H9 (cell line): Measurements from ENCODE around the gene MRPS18A. TPM values are rescaled to one million over a fixed set of nuclear protein-coding genes. Genes with fewer than 3 reads are reported as not detected.
A peak's percentile ranks its signal among the peaks of the same experiment; 100 is the strongest.

Source experiments
- DNase-seq: peaks from one replicate; pipeline ENCODE4 v3.0.0-alpha.2; 2017
- H2AFZ ChIP-seq: one replicate; pipeline ENCODE4 v1.6.1; 2013; ENCODE audit warnings: mild to moderate bottlenecking, low read length, control low read depth, moderate library complexity
- H2AK5ac ChIP-seq: 2 replicates; pipeline ENCODE4 v1.6.1; 2013; ENCODE audit warnings: low read length, control low read depth, mixed read lengths; ENCODE audit not compliant: insufficient read length
- H2BK120ac ChIP-seq: one replicate; pipeline ENCODE4 v1.6.1; 2013; ENCODE audit warnings: low read depth, mild to moderate bottlenecking, low read length, control low read depth, inconsistent platforms; ENCODE audit not compliant: poor library complexity, severe bottlenecking
- H2BK12ac ChIP-seq: 2 replicates; pipeline ENCODE4 v1.6.1; 2013; ENCODE audit warnings: low read length, control low read depth, mixed read lengths, low read depth; ENCODE audit not compliant: insufficient read length
- H2BK15ac ChIP-seq: 2 replicates; pipeline ENCODE4 v1.6.1; 2013; ENCODE audit warnings: low read depth, low read length, control low read depth
- H2BK20ac ChIP-seq: one replicate; pipeline ENCODE4 v1.6.1; 2013; ENCODE audit warnings: low read depth, mild to moderate bottlenecking, low read length, control low read depth, inconsistent platforms; ENCODE audit not compliant: poor library complexity, severe bottlenecking
- H2BK5ac ChIP-seq: 2 replicates; pipeline ENCODE4 v1.6.1; 2013; ENCODE audit warnings: low read length, control low read depth, mixed read lengths; ENCODE audit not compliant: insufficient read length
- H3K14ac ChIP-seq: 2 replicates; pipeline ENCODE4 v1.6.1; 2013; ENCODE audit warnings: low read length, control low read depth; ENCODE audit not compliant: insufficient read depth
- H3K18ac ChIP-seq: 2 replicates; pipeline ENCODE4 v1.6.1; 2013; ENCODE audit warnings: low read depth, mild to moderate bottlenecking, mixed read lengths, low read length, control low read depth; ENCODE audit not compliant: insufficient read length
- H3K23ac ChIP-seq: 2 replicates; pipeline ENCODE4 v1.6.1; 2013; ENCODE audit warnings: low read length, control low read depth, mixed read lengths, low read depth; ENCODE audit not compliant: insufficient read length
- H3K23me2 ChIP-seq: 2 replicates; pipeline ENCODE4 v1.6.1; 2013; ENCODE audit warnings: low read depth, mild to moderate bottlenecking, mixed read lengths, low read length, control low read depth; ENCODE audit not compliant: insufficient read length, poor library complexity, severe bottlenecking
- H3K27ac ChIP-seq: 2 replicates; pipeline ENCODE4 v1.5.1; 2013; ENCODE audit warnings: low read length, control low read depth, mixed read lengths, low read depth; ENCODE audit not compliant: insufficient read length
- H3K27me3 ChIP-seq: 2 replicates; pipeline ENCODE4 v1.6.1; 2013; ENCODE audit warnings: low read length, control low read depth, inconsistent platforms; ENCODE audit not compliant: insufficient read depth
- H3K4ac ChIP-seq: 2 replicates; pipeline ENCODE4 v1.6.1; 2013; ENCODE audit warnings: low read depth, mild to moderate bottlenecking, control low read depth, inconsistent platforms, low read length, moderate library complexity
- H3K4me1 ChIP-seq: 2 replicates; pipeline ENCODE4 v1.6.1; 2013; ENCODE audit warnings: low read length, control low read depth, inconsistent platforms; ENCODE audit not compliant: insufficient read depth
- H3K4me2 ChIP-seq: 2 replicates; pipeline ENCODE4 v1.6.1; 2013; ENCODE audit warnings: low read length, control low read depth, mixed read lengths; ENCODE audit not compliant: insufficient read length, insufficient read depth
- H3K56ac ChIP-seq: 2 replicates; pipeline ENCODE4 v1.6.1; 2013; ENCODE audit warnings: low read depth, mild to moderate bottlenecking, mixed read lengths, low read length, control low read depth; ENCODE audit not compliant: insufficient read length
- H3K79me1 ChIP-seq: 2 replicates; pipeline ENCODE4 v1.6.1; 2013; ENCODE audit warnings: low read depth, mild to moderate bottlenecking, moderate library complexity, low read length, control low read depth, inconsistent platforms; ENCODE audit not compliant: insufficient read depth, poor library complexity, severe bottlenecking
- H3K79me2 ChIP-seq: 2 replicates; pipeline ENCODE4 v1.6.1; 2013; ENCODE audit warnings: low read length, control low read depth, inconsistent platforms; ENCODE audit not compliant: insufficient read depth
- H3K9ac ChIP-seq: 2 replicates; pipeline ENCODE4 v1.6.1; 2013; ENCODE audit warnings: low read length, control low read depth, mixed read lengths; ENCODE audit not compliant: insufficient read length; ENCODE audit errors: extremely low read depth
- H3K9me3 ChIP-seq: one replicate; pipeline ENCODE4 v1.6.1; 2013; ENCODE audit warnings: low read depth, low read length, inconsistent platforms; ENCODE audit not compliant: control insufficient read depth
- H3T11ph ChIP-seq: one replicate; pipeline ENCODE4 v1.6.1; 2013; ENCODE audit warnings: mild to moderate bottlenecking, low read length, control low read depth, inconsistent platforms
- H4K20me1 ChIP-seq: one replicate; pipeline ENCODE4 v1.6.1; 2013; ENCODE audit not compliant: control insufficient read depth, insufficient read length, insufficient read depth
- H4K5ac ChIP-seq: 2 replicates; pipeline ENCODE4 v1.6.1; 2013; ENCODE audit warnings: low read depth, mild to moderate bottlenecking, mixed read lengths, low read length, control low read depth; ENCODE audit not compliant: insufficient read length
- H4K8ac ChIP-seq: replicated peaks from 2 replicates; pipeline ENCODE4 v1.6.1; 2013; ENCODE audit warnings: low read length, control low read depth, mixed read lengths, low read depth; ENCODE audit not compliant: insufficient read length
- H4K91ac ChIP-seq: 2 replicates; pipeline ENCODE4 v1.6.1; 2013; ENCODE audit warnings: low read depth, mild to moderate bottlenecking, moderate library complexity, mixed read lengths, low read length, control low read depth; ENCODE audit not compliant: insufficient read length
- H3K27ac Mint-ChIP-seq, 3 experiments: 2 replicates in 2 of 3; 3 replicates in 1 of 3; pipeline ENCODE4 v1.8.0; 2020 to 2021; ENCODE audit warnings: mixed read lengths in 3 of 3, mild to moderate bottlenecking in 1 of 3, moderate library complexity in 1 of 3
- H3K27me3 Mint-ChIP-seq: 2 replicates; pipeline ENCODE4 v1.8.0; 2021; ENCODE audit warnings: low read depth, mild to moderate bottlenecking, moderate library complexity, mixed read lengths
- H3K36me3 Mint-ChIP-seq, 3 experiments: 2 replicates in 2 of 3; 3 replicates in 1 of 3; pipeline ENCODE4 v1.8.0; 2020 to 2021; ENCODE audit warnings: low read depth in 3 of 3, mixed read lengths in 3 of 3; ENCODE audit not compliant: insufficient read depth in 1 of 3
- H3K4me1 Mint-ChIP-seq, 2 experiments: 2 replicates each; pipeline ENCODE4 v1.8.0; 2020; ENCODE audit warnings: mixed read lengths in 2 of 2
- H3K4me3 Mint-ChIP-seq, 2 experiments: 2 replicates in 1 of 2; 3 replicates in 1 of 2; pipeline ENCODE4 v1.8.0; 2020 to 2021; ENCODE audit warnings: mild to moderate bottlenecking in 2 of 2, mixed read lengths in 2 of 2, moderate library complexity in 1 of 2
- H3K9me3 Mint-ChIP-seq, 2 experiments: 2 replicates in 1 of 2; 3 replicates in 1 of 2; pipeline ENCODE4 v1.8.0; 2020; ENCODE audit warnings: mild to moderate bottlenecking in 2 of 2, mixed read lengths in 2 of 2, moderate library complexity in 1 of 2
- CTCF ChIP-seq: fragments of 200-600 bp; sonication (generic); conservative IDR thresholded peaks from 3 replicates; pipeline ENCODE4 v1.8.0; 2021; ENCODE audit warnings: antibody characterized with exemption, mild to moderate bottlenecking
- WGBS: extraction: QIAGEN DNeasy Blood & Tissue Kit; methylation state at CpG from one replicate; pipeline ENCODE4 v1.1.7; 2013; ENCODE audit warnings: missing lambda C conversion rate, low lambda C conversion rate, mixed read lengths; ENCODE audit not compliant: insufficient read length; ENCODE audit errors: extremely low coverage; 5-methylcytosine and 5-hydroxymethylcytosine counted together
- total RNA-seq: library from RNA; stranded (reverse); gene quantifications from 2 replicates; pipeline ENCODE4 v1.2.1, GENCODE V29; 2021

MRPS18A gene
- total RNA-seq, 1 experiment from 2014 or later = 65.1 TPM

DNA sequence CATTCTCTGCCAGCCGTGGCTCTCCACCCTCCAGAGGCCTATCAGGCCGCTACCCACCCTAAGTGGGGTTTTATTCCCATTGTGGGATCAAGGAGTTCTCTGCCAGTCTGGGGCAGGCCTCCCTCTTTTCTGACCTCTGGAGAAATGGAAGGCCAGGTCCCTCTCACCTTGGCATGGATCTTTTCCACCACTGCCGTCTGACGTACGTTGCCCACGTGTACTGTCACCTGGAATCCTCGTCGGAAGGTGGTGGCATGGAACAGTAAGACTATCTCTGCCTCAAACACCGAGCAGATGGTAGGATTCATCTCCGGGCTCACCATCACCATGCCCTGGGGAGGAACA is 65.8 kb downstream of the MRPS18A start:
- Histone ChIP-seq H2BK20ac (no peak overlapping the region), H2BK12ac (no peak overlapping the region), H3K18ac (no peak overlapping the region), H2BK5ac (no peak overlapping the region), H3K9ac (no peak overlapping the region), H3K79me2 (no peaks in the 10 kb centered on the region), H3T11ph (no peak overlapping the region), H3K9me3 (no peaks in the 10 kb centered on the region), H3K4me2 (no peak overlapping the region), H4K8ac (no peak overlapping the region), H3K56ac (no peak overlapping the region), H4K20me1 (no peaks in the 10 kb centered on the region), H2AFZ (no peak overlapping the region), H3K4me1 (no peaks in the 10 kb centered on the region), H3K14ac (no peak overlapping the region), H3K27me3 (no peaks in the 10 kb centered on the region), H2BK120ac (no peak overlapping the region), H4K91ac (no peak overlapping the region), H3K23ac (no peak overlapping the region), H2BK15ac (no peak overlapping the region), H3K79me1 (no peaks in the 10 kb centered on the region), H2AK5ac (no peak overlapping the region), H3K23me2 (no peaks in the 10 kb centered on the region), H4K5ac (no peak overlapping the region), H3K27ac (no peak overlapping the region), H3K4ac (no peak overlapping the region)
- peaks cover 0 to under 1% of the 10 kb centered on the region in 2 experiments; a peak in 2 of 4 replicates for H3K4me1 Mint-ChIP-seq
- 0 out of 7 replicates have a peak overlapping the region, but pooled peaks of 1 of the 3 experiments have one; percentile 51 for H3K27ac Mint-ChIP-seq
- TF ChIP-seq CTCF = no peak
- peaks cover 44 to 74% (median 70%) of the 10 kb centered on the region in 3 experiments; a peak in 6 of 7 replicates for H3K36me3 Mint-ChIP-seq
- WGBS = no CpG with 5 or more reads among the region's 10 CpGs
- H3K27me3 Mint-ChIP-seq = no peaks in the 10 kb centered on the region
- no peaks in the 10 kb centered on the region for H3K9me3 Mint-ChIP-seq
- H3K4me3 Mint-ChIP-seq = no peak overlapping the region
- no peak for DNase-seq

Other genes with a start within 250 kb of the MRPS18A start
- gene DLK2, start 232.2 kb downstream of the MRPS18A start, total RNA-seq = 0.57 and 0.96 TPM in 2 replicates
- 45.1 and 49.2 TPM in 2 replicates for gene TJAP1, start 210.2 kb downstream of the MRPS18A start, total RNA-seq
- gene LRRC73, start 177.4 kb downstream of the MRPS18A start, total RNA-seq = 0.26 and 0.55 TPM in 2 replicates
- gene YIPF3, start 170.9 kb downstream of the MRPS18A start, total RNA-seq = 80.7 and 84.5 TPM in 2 replicates
- 75.8 and 76.6 TPM in 2 replicates for gene POLR1C, start 170.7 kb downstream of the MRPS18A start, total RNA-seq
- gene XPO5, start 111.8 kb downstream of the MRPS18A start, total RNA-seq = 107 and 114 TPM in 2 replicates
- gene POLH, start 111.6 kb downstream of the MRPS18A start, total RNA-seq = 12.6 and 15.1 TPM in 2 replicates
- 67.6 and 72.2 TPM in 2 replicates for gene GTPBP2, start 58.5 kb downstream of the MRPS18A start, total RNA-seq
- gene MAD2L1BP, start 52.0 kb downstream of the MRPS18A start, total RNA-seq = 46.3 and 47.6 TPM in 2 replicates
- 0.39 and 0.50 TPM in 2 replicates for gene RSPH9, start 42.8 kb downstream of the MRPS18A start, total RNA-seq
- 46.1 and 47.9 TPM in 2 replicates for gene VEGFA, start 82.4 kb upstream of the MRPS18A start, total RNA-seq